Activated CD4-positive, alpha-beta T cell treated with anti-CD3 and anti-CD28 coated beads, Interleukin-2, amount 50 U/mL, for 1 hour (primary cell): ENCODE data around the gene PXDN.
"Not testable (repeated sequence)": the region's sequence is repeated elsewhere in the genome, so short reads cannot be mapped to it uniquely, and the experiment has no call there.

ENCODE experiments used
- DNase-seq: peaks from one replicate; pipeline ENCODE4 v3.0.0-alpha.2; 2020

Gene PXDN

DNA sequence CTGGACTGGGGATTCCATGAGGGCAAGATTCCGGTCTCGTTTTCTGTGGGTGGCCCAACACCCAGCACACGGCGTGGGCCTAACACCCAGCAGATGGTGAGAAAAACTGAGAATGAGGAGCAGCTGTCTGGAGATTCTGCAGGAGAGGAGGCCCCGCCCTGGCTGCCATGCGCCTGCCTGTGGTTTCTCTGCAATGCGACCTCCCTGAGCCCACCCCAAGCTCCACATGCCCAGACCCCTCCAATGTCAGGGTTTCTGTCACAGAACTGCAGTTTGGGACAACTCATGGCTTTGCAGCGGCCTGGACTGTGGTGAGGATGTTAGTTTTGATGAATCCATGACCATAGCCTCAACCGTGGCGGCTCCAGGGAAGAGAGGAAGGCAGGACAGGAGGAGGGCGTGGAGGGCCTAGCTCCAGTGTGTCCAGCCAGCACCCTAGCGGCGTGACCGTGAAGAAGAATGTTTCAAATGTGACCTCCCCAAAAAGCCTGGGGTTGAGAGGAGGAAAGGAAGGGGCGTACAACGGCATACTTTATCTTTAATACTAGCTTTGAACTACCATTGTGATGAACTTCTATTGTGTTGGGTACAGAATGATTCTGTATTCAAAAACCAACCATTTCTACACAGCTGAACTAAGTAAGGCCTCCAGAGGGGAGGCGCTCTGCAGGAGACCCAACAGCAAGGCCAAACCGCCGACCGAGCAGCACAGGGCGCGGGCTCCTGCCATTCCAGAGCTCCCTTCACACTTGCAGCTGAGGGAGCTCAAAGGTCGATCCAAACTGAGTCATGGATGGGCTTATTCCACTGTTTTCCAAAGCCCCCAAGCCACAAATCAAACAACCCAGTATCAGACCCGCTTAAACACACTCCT, 3.4 kb downstream of the PXDN start:
- no peak for DNase-seq

- no peak for DNase-seq
Measured at GRCh38 chr2:1739961-1740715, 4.2 kb downstream of the PXDN start.

- no peak for DNase-seq
Measured at GRCh38 chr2:1739322-1739957, 4.9 kb downstream of the PXDN start.

DNA sequence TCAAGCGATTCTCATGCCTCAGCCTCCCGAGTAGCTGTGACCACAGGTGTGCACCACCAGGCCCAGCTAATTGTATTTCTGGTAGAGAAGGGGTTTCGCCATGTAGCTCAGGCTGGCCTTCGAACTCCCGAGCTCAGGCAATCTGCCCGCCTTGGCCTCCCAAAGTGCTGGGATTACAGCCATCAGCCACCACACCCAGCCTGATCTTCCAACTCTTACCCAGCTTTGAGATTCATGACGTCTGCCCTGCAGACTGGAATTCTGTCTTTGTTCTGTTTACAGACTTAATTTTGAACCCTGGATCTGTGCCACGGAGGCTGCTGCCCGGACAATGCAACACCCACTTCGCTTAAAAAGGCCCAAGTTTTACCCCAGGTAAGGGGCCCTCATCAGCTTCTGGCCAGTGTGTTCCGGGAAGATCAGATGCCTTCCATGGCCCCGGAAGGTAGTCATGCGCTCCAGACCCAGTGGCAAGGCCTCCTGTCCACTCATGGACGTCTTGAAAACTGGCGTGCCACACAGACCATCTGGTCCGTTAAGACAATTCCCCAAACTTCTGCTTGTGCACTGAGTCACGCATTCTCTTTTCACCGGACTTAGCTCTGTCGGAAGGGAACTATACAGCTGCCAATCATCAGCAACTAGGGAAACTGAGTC, 5.5 kb downstream of the PXDN start:
- DNase-seq, result no peak

DNA sequence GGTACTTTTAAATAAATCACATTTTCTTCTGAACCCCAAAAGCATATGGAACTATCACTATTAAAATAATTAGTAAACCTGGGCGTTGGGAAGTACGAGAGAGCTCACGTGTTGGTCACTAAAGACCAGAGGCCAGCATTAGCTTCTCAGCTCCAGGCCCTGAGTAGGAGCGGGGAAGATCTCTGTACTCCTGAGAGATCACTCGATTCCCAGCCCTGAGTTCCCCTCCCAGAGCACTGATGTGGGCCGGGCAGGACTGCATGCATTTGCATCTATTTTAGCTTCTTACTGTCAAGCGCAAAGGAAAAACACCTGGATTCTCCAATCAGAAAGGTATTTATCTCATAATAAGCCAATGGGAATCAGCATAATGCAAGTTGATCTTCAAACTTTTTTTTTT, 6.2 kb downstream of the PXDN start:
- DNase-seq, result no peak

DNA sequence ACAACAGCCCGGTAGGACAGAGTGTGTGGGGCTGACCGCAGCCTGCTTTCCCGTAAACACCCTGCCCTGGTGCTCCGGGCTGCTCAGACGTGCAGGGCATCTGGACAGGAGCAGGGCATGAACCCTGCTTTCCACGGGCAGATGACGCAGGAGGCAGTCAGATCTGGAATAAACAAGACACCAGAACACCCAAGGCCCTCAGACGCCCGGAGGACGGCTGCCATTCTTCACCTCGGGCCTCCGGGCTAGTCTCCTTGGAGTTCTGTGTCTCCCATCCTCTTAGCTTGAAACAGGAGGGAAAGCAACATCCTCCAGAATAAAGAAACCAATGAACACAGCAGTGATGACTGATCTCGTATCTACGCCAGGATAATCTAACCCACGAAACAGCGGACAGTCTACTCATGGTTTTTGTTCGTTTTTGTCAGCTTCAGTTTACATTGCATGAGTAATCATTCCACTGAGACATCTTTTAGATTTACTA, 7.3 kb downstream of the PXDN start:
- no peak for DNase-seq

- DNase-seq, result no peak
Measured at GRCh38 chr2:1736045-1736444, 8.3 kb downstream of the PXDN start.

DNA sequence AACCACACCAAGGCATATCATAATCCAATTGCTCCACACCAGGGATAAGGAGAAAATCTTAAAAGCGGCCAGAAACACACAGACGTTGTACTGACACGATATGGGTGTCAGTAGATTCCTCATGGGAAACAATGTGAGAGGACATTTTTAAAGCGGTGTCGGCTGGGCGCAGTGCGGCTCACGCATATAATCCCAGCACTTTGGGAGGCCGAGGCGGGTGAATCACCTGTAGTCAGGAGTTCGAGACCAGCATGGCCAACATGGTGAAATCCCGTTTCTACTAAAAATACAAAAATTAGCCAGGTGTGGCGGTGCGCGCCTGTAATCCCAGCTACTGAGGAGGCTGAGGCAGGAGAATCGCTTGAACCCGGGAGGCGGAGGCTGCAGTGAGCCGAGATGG, 11.0 kb downstream of the PXDN start:
- not testable (repeated sequence) for DNase-seq

DNA sequence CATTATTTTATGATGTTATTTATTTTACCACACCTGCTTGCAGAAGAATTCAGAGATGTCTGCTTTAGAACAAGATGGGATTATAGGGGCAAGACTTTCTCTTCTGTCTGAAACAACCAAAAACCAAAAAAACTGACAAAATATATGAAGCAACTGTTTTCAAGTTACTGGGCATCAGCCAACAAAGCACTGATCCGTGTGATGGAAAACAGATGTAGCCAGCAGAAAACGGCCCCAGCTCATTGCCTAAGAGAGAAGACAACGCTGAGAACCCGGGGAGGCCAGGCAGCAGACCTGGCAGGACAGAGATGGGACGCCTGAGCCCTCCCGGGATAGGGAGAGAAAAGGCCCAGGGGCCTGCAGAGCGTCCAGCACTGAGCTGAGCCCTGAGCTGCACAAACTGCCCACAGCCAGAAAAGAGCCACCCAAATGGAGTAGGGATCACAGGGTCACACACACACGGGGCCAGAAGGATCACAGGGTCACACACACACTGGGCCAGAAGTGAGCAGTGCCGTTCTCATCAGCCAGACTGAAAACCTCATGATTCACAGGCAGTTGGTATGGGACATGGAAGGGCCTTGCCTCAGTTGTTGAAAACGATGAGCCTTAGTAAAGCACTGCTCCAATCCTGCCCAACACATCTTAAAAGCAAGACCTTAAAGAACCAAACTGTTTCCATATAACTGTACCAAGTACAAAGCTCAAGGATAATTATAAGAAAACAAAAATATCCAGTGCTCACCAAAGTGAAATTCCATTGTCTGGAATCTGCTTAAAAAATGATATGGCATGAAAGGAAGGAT, 12.1 kb downstream of the PXDN start:
- no peak for DNase-seq

DNA sequence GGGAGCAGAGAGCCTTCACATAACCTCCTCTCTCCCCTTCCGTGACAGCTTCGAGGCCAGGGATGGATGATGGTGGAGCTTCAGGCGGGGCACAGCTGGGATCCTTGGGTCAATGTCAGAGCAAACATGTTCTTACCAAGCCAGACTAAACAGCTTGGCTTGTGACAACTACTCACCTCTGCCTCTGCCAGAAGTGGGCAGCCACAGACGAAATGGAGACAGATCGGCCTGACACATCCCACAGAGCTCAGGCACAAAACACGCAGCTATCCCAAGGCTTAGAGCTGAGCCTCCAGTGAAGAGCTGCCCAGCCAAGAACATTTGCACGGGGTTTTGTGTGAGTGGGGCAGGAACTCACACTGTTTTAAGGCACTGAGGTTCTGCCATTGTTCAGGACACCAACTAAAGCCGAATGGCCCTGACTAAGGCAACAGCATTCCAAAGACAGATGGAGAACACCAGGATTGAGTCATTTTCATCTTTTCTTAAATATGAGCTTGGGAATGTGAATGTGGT, 12.8 kb downstream of the PXDN start:
- DNase-seq, result no peak

DNA sequence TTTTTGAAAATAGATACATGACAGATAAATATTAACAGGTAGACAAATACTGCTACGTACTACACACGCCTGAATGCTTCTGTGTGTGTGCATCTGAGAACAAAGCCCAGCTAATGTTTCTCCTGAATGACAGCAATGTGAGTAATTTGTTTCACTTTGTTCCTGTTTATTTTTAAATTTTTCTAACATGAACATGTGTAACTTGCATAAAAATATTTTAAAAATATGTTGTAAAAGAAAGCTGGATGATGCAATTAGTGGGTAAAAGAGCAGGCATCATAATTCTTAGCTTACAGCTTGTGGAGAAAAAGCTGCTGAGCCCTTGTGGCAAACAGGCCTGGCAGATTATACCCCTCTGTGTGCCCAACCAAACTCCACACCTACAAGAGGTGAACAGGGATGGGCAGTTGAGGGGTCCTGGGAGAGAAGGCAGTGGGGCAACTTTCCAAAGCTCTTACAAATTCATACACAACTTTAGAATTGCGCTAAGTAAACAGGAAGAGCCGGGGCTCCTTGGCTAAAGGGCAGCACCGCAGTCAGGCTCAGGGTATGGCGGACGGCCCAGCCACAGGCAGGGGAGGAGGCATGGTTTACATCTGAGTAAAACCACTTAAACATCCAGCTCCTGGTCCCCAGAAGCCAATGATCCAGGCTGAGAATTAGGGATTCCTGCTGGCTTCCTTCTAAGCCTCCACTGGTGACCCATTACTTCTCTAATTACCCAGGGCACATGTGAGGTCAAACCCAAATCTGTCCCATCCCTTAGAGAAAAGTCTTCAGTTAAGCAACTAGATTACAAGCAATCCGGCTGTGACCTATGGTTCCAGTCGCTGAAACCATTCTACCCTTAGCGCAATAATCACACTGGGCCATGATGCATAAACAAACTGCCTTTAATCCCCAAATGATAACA, 14.0 kb downstream of the PXDN start:
- no peak for DNase-seq

DNA sequence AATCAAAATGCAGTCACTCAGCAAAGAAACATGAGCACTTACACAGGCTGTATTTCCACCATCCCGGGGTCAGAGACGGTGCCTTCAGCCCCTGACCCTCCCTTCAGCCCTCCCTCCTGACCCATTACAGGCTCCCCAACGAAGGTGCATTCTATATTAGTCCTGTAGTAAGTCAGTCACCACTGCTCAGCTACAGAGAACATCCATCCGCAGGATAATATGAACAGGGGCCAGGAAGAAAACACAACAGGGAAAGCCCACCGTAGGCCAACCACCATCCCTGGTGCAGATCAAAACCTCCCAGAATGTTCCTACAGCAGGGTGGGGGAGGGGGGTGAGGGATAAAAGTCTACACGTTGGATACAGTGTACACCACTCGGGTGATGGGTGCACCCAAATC, 15.1 kb downstream of the PXDN start:
- no peak for DNase-seq

GRCh38 chr2:1728821-1729220, 15.5 kb downstream of the PXDN start:
- no peak for DNase-seq

- no peak for DNase-seq
Measured at GRCh38 chr2:1727796-1728474, 16.4 kb downstream of the PXDN start.

- DNase-seq, result no peak
Measured at GRCh38 chr2:1727101-1727771, 17.1 kb downstream of the PXDN start.

GRCh38 chr2:1726558-1726957, 17.8 kb downstream of the PXDN start:
- DNase-seq, result no peak

DNA sequence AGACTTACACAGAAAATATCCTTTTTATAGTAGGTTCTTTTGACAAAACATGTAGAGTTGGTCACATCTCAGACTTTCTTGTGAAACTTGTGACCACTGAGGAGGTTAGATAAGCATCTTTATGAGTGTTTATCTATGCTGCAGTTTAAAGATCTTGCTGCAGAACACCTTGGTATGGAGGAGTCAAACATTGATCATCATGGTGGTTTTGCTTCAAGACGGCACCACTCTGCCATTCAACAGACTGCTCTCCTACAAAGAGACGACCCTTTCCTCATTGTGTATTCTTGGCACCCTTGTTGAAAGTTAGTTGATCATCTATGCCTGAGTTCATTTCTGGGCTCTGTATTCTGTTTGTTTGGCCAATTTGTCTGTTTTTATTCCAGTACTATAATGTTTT, 20.0 kb downstream of the PXDN start:
- not testable (repeated sequence) for DNase-seq

DNA sequence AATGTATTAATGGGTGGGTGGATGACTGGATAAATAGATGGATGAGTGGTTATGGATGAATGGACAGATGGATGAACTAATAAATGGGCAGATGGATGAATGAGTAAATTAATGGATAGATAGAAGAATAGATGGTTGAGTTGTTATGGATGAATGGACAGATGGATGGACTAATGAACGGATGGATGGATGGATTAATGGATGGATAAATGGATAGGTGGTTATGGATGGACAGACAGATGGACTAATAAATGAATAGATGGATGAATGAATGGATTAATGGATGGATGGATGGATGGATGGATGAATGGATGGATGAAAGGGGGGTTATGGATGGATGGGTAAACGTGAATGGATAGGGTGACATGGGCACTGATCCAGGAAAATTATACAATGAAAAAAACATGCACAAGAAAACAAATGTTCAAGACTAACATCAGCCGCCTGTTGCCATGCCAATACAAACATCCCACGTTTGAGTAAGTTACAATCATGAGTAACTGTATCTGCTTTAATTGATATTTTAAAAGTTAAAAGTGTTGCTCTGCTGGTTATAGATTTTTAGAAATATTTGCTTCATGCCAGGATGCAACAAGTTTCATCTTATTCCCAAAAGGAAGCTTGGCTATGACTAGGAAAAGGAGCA, 20.8 kb downstream of the PXDN start:
- DNase-seq, result no peak

GRCh38 chr2:1722692-1723091, 21.6 kb downstream of the PXDN start:
- no peak for DNase-seq
